Measurements from ENCODE around the gene SH3BP4.

Gene SH3BP4

DNA sequence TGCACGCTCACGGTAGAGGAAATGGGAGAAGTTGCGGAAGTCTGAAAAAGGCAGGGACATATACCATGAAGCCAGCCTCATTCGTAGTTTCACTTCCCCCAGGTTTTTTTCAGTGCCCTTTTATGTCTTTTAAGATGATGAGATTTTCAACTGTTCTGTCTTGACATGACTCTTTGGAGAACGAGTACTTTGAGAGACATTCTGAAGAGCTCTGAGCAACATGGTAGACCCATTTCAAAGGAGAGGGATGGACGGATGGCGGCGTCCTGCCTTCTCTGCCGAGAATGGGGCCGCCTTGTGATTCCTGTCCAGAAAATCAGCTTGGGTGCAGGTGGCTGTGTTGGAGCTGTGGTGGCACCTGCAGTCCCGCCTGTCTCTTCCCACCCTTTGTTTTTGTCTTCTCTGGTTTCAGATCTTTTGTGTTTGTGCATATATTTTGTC, 41.7 kb downstream of the SH3BP4 start:
- no peak overlapping the region for H3K4me3 ChIP-seq (ENCODE audit: low read depth, low read length)
- TF ChIP-seq, protein P1, sequence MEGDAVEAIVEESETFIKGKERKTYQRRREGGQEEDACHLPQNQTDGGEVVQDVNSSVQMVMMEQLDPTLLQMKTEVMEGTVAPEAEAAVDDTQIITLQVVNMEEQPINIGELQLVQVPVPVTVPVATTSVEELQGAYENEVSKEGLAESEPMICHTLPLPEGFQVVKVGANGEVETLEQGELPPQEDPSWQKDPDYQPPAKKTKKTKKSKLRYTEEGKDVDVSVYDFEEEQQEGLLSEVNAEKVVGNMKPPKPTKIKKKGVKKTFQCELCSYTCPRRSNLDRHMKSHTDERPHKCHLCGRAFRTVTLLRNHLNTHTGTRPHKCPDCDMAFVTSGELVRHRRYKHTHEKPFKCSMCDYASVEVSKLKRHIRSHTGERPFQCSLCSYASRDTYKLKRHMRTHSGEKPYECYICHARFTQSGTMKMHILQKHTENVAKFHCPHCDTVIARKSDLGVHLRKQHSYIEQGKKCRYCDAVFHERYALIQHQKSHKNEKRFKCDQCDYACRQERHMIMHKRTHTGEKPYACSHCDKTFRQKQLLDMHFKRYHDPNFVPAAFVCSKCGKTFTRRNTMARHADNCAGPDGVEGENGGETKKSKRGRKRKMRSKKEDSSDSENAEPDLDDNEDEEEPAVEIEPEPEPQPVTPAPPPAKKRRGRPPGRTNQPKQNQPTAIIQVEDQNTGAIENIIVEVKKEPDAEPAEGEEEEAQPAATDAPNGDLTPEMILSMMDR (IDR thresholded peaks at IDR 0.05; ENCODE audit: insufficient read depth, low read depth, low read length, missing control alignments) = no peak
- no peak for DNase-seq (ENCODE audit: low read depth)

DNA sequence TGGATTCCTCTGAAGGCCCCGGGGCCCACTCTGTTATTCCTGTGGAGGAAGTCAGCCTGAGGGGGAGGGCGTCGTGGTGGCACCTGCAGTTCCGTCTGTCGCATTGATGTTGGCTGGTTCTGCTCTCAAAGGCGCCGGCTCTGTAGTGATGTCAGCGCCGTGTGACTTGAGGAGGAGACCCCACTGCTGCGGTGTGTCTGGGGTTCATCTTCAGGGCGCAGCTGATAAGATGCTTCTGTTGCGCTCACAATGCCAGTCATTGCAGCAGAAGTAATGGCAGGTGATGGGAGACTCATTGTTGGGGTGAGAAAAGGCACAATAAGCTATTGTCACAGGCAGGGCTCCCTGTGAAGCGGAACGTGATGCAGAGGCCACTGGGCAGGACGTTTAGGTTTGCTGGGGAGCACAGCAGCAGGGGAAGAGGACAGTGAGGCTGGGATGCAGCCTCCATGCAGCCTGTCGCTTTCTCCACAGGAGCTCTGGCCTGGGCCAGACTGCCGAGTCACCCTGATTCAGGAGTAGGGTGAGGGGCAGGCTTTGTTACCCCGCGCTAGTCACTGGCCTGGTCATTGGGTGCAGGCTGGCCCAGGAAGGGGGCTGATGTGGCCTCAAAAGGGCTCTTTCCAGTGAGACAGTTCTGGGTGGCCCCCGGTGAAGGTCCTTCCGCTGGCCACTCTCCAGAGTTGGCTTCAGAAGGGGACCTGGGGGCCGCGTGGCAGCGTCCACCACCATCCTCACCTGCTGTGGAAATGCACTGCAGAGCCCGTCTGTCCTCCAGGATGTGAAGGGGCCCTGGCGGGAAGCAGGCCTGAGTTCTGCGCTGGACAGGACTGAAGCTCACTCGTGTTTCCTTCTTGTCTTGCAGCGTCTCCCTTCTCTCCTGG, 42.9 kb downstream of the SH3BP4 start:
- H3K4me3 ChIP-seq (ENCODE audit: low read depth, low read length) = no peak overlapping the region
- DNase-seq (ENCODE audit: low read depth) = no peak
- TF ChIP-seq, protein P1 (IDR thresholded peaks at IDR 0.05; ENCODE audit: insufficient read depth, low read depth, low read length, missing control alignments) = no peak

DNA sequence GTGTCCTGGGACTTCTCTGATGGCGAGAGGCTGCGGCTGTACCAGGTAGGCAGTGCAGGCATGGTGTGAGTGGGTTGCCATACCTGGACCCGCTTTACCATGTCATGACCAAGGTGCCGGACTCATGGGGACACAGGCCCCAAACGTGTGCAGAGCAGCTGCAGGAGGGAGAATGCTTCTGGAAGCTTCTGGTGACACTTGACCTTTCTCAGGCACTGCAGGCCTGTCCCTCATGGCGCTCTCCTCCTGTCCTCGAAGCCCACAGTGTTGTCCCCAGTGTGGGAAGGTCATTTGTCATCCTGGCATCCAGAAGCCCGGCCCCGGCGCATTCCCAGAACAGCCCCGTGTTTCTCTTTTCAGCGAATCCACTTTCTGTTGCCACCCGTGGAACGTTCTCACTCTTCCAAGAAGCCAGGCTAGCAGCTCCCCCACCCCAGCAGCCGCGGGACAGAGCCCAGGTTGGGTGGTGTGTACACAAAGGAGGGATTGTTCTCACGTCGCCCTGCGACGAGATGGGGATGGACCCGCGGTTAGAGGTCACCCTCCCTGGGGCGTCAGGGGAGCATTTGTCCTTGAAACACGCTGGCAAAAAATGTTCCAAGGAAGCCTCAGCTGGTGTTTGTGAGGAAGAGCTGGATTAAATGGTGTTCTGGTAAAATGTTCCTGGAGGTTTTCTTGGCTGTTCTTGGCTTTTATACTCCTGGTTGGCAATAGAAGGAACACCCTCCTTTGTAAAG, 43.7 kb downstream of the SH3BP4 start:
- no peak overlapping the region for H3K4me3 ChIP-seq (ENCODE audit: low read depth, low read length)
- no peak for DNase-seq (ENCODE audit: low read depth)
- TF ChIP-seq, protein P1 (IDR thresholded peaks at IDR 0.05; ENCODE audit: insufficient read depth, low read depth, low read length, missing control alignments) = no peak

DNA sequence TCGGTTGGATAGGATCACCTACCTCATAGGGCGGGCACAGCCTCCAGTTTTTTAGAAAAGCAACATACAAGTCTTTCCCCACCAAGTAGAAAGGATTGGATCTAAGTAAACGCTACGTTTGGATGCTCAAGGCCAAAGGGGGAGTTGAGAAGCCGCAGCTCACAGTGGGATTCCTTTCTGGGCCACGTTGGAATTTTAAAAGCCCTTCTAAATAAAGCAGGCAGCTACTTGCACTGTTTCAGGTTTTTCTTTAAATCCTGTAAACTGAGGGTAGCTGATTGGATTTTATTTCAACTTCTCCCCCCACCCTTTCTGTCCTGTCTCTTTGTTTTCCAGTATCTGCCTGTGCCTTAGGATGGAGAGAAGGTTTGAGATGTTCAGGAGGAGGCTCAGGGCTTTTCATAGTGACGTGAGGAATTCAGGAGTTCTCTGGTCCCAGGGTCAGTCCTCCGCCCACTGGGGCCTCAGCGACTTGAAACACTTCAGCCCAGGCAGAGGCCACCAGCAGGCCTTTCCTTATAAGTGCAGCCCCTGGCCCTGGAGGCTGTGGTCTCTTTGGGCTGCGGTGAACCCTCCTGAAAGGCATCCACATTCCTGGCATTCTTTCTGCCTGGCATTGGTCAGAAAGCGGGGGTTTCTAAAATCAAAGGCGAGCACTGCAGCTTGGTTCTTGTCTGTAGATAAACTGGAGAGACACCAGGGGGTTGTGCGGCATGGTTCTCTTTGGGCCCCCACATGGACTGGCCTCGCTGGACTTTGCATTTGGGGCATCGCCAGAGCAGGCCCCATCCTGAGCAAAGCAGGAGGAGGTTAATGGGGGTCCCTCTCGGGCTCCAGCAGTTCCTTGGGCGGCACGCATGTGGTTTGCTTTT, 44.5 kb downstream of the SH3BP4 start:
- H3K4me3 ChIP-seq (ENCODE audit: low read depth, low read length) = no peak overlapping the region
- DNase-seq (ENCODE audit: low read depth) = no peak
- TF ChIP-seq, protein P1 (IDR thresholded peaks at IDR 0.05; ENCODE audit: insufficient read depth, low read depth, low read length, missing control alignments) = no peak

DNA sequence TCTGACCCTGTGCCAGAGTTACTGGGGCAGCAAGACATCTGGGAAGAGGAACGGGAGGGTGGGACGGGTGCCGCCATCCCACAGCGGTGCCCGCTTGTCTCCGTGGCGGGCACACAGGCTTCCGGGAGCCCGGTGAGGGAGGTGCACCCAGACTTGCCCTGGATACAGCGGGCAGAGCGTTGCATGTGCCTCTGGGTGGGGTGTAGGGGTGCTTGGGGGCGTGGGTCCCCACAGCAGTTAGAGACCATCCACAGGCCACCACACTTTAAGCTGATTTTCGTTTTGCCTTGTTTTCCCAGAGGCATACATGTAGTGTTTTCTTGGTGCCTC, 45.1 kb downstream of the SH3BP4 start:
- no peak overlapping the region for H3K4me3 ChIP-seq (ENCODE audit: low read depth, low read length)
- TF ChIP-seq, protein P1 (IDR thresholded peaks at IDR 0.05; ENCODE audit: insufficient read depth, low read depth, low read length, missing control alignments) = no peak
- DNase-seq (ENCODE audit: low read depth) = no peak

DNA sequence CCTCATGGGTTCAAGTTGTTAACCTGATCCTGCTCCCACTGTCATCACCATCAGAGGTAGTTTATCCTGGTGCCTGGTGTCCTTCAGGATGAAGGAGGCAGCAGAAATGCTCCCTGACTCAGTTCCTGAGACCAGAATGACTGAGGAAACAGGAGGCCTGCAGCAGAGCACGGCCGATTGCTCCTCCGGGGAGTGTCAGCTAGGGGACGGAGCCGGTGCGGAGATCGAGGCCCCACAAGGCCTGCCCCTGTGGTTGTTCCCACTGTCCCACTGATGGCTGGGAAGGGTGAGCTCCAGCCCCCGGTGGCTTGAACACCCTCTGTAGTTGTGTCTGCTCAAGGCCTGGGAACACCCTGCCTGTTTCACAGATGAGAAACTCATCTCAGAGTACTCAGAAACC, 45.6 kb downstream of the SH3BP4 start:
- DNase-seq (ENCODE audit: low read depth) = no peak
- TF ChIP-seq, protein P1 (IDR thresholded peaks at IDR 0.05; ENCODE audit: insufficient read depth, low read depth, low read length, missing control alignments) = no peak
- no peak overlapping the region for H3K4me3 ChIP-seq (ENCODE audit: low read depth, low read length)

All from GM12865 (cell line).